Activated CD4-positive, alpha-beta T cell treated with anti-CD3 and anti-CD28 coated beads, Interleukin-2, Interleukin-4, amounts not matched to agents 100 ng/mL and 50 ng/mL, durations not matched to agents 16 hours and 8 hours (primary cell): Measurements from ENCODE around the gene PLAC8.
"Not testable (repeated sequence)": the region's sequence is repeated elsewhere in the genome, so short reads cannot be mapped to it uniquely, and the experiment has no call there.

Experiments used
- DNase-seq: peaks from one replicate; pipeline ENCODE4 v3.0.0-alpha.2; 2020; ENCODE audit warnings: low spot score

Gene PLAC8, protein sequence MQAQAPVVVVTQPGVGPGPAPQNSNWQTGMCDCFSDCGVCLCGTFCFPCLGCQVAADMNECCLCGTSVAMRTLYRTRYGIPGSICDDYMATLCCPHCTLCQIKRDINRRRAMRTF

DNA sequence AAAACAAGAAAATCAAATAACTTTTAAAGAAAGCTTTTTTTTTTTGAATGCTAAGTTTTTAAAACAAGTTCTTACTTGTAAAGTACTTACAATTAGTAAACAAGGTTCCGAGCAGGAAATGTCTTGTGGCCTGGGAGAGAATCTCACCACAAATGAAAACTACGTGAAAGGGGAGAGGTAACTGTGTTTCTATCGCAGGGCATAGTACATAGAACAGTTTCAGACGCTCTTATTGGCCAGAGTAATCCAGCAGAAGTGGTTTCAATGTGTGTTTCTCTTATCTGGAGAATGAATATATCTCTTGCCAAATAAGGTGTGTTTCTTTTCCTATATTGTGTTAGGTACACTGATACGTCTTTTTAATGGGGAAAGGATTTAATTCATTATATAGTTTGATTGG is at the start of gene PLAC8:
Gene PLAC8, minus strand, starts transcription at position 154 of the 400 bp plus-strand sequence. CDS start 6,808 bp downstream, outside the sequence.
- peak; percentile 49 for DNase-seq

- no peak for DNase-seq
Measured at GRCh38 chr4:83153417-83153816, 38.9 kb upstream of the PLAC8 start.

DNA sequence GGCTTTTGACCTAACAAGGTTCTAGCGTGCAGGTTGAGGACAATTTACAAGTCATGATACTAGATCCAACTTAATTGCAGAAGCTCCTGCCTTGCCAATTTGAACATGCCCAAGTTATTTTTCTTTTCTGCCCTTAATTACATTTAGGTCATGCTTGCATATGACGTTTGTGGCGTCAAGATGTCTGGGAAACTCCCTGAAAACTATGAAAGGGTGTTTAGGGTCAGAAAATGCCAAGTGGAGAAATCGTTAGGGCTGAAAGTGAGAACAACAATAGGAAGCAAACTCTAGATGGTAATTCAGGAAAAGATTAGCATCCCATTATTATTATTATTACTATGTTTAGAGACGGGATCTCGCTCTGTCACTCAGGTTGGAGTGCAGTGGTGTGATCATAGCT is 38.2 kb upstream of the PLAC8 start:
- DNase-seq, result no peak

- DNase-seq, result no peak
Measured at GRCh38 chr4:83151651-83152050, 37.1 kb upstream of the PLAC8 start.

- DNase-seq, result no peak
Measured at GRCh38 chr4:83150653-83151330, 36.3 kb upstream of the PLAC8 start.

GRCh38 chr4:83149865-83150652 is 35.5 kb upstream of the PLAC8 start:
- DNase-seq, result no peak

DNA sequence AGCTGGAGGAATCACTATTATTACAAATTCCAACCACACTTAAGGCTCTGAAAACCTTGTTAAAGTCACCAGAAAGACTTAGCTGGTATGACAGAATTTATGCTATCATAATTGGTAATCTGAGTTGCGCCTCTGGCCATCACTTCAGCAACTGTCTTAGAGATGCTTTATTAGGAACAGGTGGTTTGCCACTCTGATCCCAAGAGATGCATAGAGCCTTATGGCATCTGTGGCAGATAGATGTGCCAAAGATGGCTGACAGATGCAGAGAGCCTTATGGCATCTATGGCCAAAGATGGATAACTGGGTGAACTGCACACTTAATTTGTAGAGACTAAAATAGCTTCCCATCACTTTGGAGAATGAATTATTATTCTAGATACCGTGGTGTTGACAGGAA is 32.3 kb upstream of the PLAC8 start:
- DNase-seq, result no peak

DNA sequence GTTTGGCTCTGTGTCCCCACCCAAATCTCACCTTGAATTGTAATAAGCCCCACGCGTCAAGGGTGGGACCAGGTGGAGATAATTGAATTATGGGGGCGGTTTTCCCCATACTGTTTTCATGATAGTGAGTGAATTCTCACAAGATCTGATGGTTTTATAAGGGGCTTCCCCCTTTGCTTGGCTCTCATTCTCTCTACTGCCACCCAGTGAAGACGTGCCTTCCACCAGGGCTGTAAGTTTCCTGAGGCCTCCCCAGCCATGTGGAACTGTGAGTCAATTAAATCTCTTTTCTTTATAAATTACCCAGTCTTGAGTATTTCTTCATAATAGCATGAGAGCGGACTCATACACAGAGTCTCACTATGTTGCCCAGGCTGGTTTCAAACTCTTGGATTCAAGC is 31.2 kb upstream of the PLAC8 start:
- not testable (repeated sequence) for DNase-seq

DNA sequence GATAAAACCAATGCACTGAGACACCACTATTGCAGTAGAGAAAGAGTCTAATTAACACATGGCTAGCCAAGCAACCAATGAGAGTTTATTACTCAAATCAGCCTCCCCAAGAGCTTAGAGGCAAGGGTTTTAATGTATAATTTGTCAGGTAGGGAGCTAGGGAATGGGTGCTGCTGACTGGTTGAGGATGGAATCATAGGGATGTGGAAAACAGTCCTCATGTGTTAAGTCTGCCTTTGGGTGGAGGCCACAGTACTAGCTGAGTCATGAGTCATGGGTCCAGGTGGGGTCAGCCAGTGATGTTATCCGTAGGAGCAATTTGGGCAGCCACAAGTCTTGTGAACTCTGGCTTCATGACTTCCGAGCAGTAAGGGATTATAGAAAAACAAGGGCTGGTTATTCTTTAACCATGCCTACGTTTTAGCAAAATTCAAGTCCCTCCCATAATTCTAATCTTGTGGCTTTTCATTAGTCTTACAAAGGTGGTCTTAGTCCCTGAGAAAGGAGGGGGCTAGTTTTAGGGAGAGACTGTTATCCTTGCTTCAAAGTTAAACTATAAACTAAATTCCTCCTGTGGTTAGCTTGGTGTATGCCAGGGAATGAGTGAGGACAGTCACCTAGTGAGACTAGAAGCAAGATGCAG is 25.1 kb upstream of the PLAC8 start:
- DNase-seq, result no peak

DNA sequence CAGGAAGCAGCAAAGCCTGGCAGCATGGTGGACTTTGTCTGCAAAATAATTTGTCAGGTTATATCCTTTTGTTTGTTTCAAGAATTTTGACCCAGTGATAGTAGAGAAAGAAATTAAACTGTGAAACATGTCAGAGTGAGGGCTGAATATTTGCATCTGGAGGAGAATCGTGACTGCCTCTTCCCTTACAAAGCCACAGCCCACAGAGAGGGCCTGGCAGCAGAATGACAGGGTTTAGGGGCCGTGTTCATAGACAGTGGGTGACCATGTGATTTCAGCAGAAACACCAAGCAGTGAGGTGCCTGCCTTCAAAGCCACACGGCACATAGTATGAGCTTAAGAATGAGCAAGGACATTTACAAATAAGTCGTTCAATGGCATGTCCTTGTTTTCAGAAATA is 24.4 kb upstream of the PLAC8 start:
- DNase-seq, result no peak

DNA sequence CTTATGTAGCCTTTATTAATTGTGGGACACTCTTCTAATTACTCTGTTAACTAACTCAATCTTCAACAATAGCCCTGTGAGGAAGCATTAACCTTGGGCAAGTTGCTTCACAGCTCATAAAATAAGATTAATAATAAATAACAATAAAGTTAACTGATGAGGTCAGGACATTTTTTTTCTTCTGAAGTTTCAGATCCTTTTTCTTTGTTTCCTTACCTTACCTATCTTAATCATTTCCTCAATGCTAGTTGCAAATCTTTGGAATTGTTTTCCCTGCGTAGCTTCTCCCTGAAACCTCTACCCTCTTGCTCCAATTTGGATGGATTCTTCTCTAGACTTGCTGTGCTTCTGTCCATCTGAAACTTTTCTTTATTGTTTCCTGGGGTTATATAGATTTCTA is 17.5 kb upstream of the PLAC8 start:
- DNase-seq, result no peak

- DNase-seq, result no peak
Measured at GRCh38 chr4:83129264-83129663, 14.7 kb upstream of the PLAC8 start.

- no peak for DNase-seq
Measured at GRCh38 chr4:83128240-83128929, 13.9 kb upstream of the PLAC8 start.

GRCh38 chr4:83125738-83126141 is 11.2 kb upstream of the PLAC8 start:
- DNase-seq, result peak; percentile 32

DNA sequence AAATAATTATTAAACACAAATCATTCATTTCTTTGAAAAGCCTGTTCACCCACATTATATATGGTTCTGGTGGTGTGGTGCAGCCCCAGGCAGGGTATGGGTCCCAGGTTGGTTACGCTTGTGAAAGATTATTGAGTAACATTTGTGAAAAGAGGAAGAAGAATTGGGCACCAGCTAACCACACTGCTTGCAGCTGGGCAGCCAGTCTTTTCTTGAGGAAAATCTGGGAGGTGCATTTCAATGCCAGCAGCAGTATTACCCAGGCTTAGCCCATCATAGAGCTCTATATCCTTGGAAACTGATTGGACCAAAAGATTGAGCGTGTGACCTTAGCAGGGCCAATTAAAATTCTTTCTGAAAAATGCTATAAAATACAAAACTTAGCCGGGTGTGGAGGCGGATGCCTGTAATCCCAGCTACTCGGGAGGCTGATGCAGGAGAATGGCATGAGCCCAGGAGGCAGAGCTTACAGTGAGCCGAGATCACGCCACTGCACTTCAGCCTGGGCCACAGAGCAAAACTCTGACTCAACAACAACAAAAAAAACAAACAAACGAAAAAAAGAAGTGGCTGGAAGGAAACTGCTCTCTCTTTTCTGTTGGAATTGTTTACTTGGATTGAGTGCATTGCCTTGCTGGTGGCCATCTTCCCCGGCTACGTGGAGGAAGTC is 9.7 kb upstream of the PLAC8 start:
- DNase-seq, result no peak

- DNase-seq, result no peak
Measured at GRCh38 chr4:83121246-83121645, 6.7 kb upstream of the PLAC8 start.

GRCh38 chr4:83118869-83119268 is 4.3 kb upstream of the PLAC8 start:
- DNase-seq, result no peak

DNA sequence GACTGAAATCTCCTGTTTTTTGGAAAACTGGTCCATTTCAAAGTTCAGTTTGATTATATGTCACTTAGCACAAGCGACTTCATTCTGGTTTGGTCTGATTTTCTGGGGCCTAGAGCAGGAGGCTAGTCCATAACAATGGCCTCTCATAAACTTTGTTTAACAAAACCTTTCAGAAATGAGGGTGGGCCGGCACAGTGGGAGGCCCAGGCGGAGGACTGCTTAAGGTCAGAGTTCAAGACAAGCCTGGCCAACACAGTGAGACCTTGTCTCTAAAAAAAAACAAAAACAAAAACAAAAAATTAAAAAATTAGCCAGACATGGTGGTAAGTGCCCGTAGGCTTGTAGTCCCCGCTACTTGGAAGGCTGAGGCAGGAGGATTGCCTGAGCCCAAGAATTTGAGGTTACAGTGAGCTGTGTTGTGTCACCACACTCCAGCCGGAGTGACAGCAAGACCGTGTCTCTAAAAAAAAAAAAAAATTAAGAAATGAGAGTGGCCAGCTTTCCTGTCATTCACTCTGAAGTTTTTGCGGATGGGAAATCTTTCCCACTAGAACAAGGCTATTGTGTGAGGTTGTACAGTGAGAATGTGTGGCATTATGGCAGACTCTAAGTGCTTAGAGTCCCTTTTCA is 1.2 kb upstream of the PLAC8 start:
- DNase-seq, result no peak

GRCh38 chr4:83115000-83115399 is 471 bp upstream of the PLAC8 start:
- no peak for DNase-seq

GRCh38 chr4:83113429-83113786 is 1.1 kb downstream of the PLAC8 start:
- no peak for DNase-seq

- DNase-seq, result peak; percentile 22
Measured at GRCh38 chr4:83112678-83113428, 1.7 kb downstream of the PLAC8 start.
